Vagina (tissue), 2 donors: Measurements from ENCODE around the gene TMEM140.

ENCODE experiments used
- POLR2AphosphoS5 ChIP-seq, 2 donors: sonication (generic); formaldehyde crosslinking; IDR thresholded peaks; one replicate each; pipeline ENCODE4 v1.9.0; 2017; ENCODE audit warnings: antibody characterized with exemption in 2 of 2, mild to moderate bottlenecking in 2 of 2, low read depth in 1 of 2; ENCODE audit not compliant: insufficient read depth in 1 of 2
- TF ChIP-seq, protein P1 (sequence below), 3 experiments: fragments of 450-650 bp in 2 of 3; fragments of 200-600 bp in 1 of 3; sonication (generic) in 1 of 3; IDR thresholded peaks; one replicate each; pipeline ENCODE4 v1.5.1; 2017 to 2019; ENCODE audit warnings: antibody characterized with exemption in 3 of 3, mild to moderate bottlenecking in 2 of 3, moderate library complexity in 2 of 3

DNA sequence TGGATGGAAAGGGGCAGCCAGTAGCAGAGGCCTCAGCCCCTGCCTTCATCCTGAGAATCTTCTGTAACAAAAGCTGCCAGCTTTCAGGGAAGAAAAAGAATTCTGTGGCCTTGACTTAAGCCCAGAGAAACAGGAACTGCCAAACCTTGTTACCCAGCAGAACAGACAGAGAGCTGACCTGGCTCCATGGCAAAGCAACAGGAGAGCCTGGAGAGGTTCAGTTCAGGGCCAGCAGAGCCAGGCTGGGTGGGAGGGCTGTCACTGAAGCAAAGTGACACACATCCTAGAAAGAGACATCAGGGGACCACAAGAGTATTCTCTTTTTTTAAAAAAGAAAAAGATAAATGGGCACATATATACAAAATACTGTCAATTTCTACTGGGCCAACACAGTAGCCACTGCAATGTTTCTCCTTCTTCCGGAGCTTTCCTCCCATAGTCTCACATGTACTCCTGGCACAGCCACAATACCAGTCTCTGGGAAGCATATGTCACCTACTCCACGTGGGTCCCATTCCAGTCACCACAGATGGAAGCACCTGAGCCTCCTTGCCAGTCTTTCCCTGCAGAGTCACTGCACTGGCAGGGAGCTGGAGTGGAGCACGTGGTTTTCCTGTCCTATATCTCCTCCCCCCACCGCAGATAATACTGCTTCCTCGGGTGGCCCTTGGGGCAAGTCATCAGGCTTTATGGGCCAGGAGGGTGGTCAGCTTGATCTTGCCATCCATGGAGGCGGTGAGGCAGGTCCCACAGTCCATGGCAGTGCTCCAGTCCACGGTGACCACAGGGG is 37.8 kb downstream of the TMEM140 start:
- TF ChIP-seq POLR2AphosphoS5 (IDR thresholded peaks at IDR 0.05; ENCODE audit: insufficient read depth in 1 of 2, low read depth in 1 of 2), result no peak
- TF ChIP-seq, protein P1, sequence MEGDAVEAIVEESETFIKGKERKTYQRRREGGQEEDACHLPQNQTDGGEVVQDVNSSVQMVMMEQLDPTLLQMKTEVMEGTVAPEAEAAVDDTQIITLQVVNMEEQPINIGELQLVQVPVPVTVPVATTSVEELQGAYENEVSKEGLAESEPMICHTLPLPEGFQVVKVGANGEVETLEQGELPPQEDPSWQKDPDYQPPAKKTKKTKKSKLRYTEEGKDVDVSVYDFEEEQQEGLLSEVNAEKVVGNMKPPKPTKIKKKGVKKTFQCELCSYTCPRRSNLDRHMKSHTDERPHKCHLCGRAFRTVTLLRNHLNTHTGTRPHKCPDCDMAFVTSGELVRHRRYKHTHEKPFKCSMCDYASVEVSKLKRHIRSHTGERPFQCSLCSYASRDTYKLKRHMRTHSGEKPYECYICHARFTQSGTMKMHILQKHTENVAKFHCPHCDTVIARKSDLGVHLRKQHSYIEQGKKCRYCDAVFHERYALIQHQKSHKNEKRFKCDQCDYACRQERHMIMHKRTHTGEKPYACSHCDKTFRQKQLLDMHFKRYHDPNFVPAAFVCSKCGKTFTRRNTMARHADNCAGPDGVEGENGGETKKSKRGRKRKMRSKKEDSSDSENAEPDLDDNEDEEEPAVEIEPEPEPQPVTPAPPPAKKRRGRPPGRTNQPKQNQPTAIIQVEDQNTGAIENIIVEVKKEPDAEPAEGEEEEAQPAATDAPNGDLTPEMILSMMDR (IDR thresholded peaks at IDR 0.05), result no peak
